Measurements from ENCODE around the gene IGSF10. TPM values are rescaled to one million over a fixed set of nuclear protein-coding genes. Genes with fewer than 3 reads are reported as not detected.
A peak's percentile ranks its signal among the peaks of the same experiment; 100 is the strongest.

Gene IGSF10
- total and polyA plus RNA-seq, 10 of the 15 experiments (the other 5 are each of a cell fraction or from before 2014, with no cell fraction given) = under 0.01 to 0.18 (median 0.03) TPM; not detected in 2

DNA sequence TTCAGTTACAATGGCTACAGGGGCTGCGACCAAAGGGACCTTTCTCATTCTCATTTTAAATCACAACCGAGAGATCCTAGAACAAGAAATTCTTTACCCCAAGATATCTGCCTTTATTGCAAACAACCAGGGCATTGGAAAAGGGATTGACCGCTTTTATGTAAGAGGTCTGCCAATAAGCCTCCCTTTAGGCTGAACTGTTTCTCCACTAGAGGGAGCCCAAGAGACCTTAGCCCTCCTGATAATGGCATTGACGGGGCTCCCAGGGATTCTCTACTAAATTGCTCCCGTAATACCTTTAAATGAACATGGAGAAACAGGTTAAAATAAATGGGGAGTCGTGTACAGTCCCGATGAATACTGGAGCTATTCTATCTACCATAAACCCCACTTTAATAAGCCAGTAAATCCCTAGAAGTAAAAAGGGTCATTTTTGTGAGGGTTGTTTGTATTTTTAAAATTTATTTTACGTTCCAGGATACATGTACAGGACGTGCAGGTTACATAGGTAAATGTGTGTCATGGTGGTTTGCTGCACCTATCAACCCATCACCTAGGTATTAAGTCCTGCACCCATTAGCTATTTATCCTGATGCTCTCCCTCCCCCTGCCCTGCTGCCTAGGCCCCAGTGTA is 7.5 kb upstream of the IGSF10 start (continued):
- TF ChIP-seq, protein P1, sequence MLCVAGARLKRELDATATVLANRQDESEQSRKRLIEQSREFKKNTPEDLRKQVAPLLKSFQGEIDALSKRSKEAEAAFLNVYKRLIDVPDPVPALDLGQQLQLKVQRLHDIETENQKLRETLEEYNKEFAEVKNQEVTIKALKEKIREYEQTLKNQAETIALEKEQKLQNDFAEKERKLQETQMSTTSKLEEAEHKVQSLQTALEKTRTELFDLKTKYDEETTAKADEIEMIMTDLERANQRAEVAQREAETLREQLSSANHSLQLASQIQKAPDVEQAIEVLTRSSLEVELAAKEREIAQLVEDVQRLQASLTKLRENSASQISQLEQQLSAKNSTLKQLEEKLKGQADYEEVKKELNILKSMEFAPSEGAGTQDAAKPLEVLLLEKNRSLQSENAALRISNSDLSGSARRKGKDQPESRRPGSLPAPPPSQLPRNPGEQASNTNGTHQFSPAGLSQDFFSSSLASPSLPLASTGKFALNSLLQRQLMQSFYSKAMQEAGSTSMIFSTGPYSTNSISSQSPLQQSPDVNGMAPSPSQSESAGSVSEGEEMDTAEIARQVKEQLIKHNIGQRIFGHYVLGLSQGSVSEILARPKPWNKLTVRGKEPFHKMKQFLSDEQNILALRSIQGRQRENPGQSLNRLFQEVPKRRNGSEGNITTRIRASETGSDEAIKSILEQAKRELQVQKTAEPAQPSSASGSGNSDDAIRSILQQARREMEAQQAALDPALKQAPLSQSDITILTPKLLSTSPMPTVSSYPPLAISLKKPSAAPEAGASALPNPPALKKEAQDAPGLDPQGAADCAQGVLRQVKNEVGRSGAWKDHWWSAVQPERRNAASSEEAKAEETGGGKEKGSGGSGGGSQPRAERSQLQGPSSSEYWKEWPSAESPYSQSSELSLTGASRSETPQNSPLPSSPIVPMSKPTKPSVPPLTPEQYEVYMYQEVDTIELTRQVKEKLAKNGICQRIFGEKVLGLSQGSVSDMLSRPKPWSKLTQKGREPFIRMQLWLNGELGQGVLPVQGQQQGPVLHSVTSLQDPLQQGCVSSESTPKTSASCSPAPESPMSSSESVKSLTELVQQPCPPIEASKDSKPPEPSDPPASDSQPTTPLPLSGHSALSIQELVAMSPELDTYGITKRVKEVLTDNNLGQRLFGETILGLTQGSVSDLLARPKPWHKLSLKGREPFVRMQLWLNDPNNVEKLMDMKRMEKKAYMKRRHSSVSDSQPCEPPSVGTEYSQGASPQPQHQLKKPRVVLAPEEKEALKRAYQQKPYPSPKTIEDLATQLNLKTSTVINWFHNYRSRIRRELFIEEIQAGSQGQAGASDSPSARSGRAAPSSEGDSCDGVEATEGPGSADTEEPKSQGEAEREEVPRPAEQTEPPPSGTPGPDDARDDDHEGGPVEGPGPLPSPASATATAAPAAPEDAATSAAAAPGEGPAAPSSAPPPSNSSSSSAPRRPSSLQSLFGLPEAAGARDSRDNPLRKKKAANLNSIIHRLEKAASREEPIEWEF (IDR thresholded peaks at IDR 0.05; ENCODE audit: insufficient replicate concordance, low read depth, low read length) = no peak
- TF ChIP-seq CEBPZ (IDR thresholded peaks at IDR 0.05; ENCODE audit: low read depth, low read length) (no peak), SMC3 (IDR thresholded peaks at IDR 0.05; ENCODE audit: borderline replicate concordance, low read length) (peak; percentile 71), NFIC (IDR thresholded peaks at IDR 0.05; ENCODE audit: low read depth, low read length) (no peak), ZNF207 (IDR thresholded peaks at IDR 0.05; ENCODE audit: borderline replicate concordance) (no peak), CHD4 (IDR thresholded peaks at IDR 0.05) (no peak), ZNF384 (IDR thresholded peaks at IDR 0.05; ENCODE audit: borderline replicate concordance, low read depth, low read length) (no peak), ESRRA (IDR thresholded peaks at IDR 0.05; ENCODE audit: low read length) (no peak), SUZ12 (IDR thresholded peaks at IDR 0.05; ENCODE audit: unreplicated experiment) (no peak)
- TF ChIP-seq, protein P2, sequence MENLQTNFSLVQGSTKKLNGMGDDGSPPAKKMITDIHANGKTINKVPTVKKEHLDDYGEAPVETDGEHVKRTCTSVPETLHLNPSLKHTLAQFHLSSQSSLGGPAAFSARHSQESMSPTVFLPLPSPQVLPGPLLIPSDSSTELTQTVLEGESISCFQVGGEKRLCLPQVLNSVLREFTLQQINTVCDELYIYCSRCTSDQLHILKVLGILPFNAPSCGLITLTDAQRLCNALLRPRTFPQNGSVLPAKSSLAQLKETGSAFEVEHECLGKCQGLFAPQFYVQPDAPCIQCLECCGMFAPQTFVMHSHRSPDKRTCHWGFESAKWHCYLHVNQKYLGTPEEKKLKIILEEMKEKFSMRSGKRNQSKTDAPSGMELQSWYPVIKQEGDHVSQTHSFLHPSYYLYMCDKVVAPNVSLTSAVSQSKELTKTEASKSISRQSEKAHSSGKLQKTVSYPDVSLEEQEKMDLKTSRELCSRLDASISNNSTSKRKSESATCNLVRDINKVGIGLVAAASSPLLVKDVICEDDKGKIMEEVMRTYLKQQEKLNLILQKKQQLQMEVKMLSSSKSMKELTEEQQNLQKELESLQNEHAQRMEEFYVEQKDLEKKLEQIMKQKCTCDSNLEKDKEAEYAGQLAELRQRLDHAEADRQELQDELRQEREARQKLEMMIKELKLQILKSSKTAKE (IDR thresholded peaks at IDR 0.05; ENCODE audit: low read depth, poor library complexity, severe bottlenecking) = no peak
